Activated CD8-positive, alpha-beta memory T cell treated with anti-CD3 and anti-CD28 coated beads, Interleukin-2, amount 50 U/mL, for 4 hours (primary cell): Measurements from ENCODE around the gene LRRC72.
"Not testable (repeated sequence)": the region's sequence is repeated elsewhere in the genome, so short reads cannot be mapped to it uniquely, and the experiment has no call there.

Experiments used
- DNase-seq: peaks from one replicate; pipeline ENCODE4 v3.0.0-alpha.2; 2020

Gene LRRC72

DNA sequence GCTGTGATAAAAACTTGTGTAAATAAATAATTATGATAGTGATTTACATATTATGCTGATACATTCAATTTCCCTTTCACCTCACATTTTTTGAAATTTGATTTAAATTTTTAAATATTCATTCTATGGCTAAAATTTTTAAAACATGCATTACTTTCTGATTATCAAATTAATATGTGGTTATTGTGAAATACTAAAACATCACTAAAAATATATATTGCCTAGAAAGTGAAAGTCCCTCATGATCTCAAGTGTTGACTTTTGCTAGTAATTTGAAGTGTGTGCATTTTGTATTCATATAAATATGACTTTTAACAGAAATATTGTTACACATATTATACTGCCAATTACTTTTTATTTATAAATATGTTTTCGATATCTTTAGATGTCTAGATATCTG lies 3.1 kb downstream of the LRRC72 start:
- no peak for DNase-seq

DNA sequence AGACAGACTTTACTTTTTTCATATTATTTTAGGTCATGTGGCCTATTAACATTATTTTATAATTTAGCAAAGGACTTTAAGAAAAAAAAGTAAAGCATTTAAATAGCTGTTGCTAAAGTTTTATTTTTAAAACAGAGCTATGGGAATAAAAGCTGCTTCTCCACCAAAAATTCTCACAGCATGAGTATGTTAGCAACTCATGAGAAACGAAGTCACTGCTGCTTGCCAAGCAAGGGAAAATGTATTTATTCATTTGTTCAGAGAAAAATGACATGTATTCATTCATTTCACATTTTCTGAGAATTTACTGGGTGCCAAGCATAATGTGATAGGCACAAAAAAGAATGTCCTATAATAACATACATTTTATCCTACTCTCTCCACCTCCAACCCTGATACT lies 5.1 kb downstream of the LRRC72 start:
- no peak for DNase-seq

DNA sequence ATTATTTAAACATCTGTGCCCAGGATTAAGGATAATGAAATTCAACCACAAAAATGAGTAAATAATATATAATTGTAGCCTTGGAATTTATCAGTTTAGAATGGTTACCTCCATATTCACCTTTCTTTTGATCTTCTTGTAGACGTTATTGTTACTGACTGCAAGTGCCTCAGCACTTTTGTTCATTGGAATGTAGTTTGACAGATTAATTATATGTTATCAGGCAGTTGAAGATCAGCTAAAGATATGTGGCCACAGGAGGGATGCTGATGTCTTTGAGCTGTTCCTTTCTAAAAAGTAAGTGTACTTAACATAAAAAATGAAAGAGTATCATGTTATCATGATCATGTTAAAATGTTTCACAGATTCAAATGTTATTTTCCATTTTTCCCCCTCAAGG lies 5.6 kb downstream of the LRRC72 start:
- no peak for DNase-seq

DNA sequence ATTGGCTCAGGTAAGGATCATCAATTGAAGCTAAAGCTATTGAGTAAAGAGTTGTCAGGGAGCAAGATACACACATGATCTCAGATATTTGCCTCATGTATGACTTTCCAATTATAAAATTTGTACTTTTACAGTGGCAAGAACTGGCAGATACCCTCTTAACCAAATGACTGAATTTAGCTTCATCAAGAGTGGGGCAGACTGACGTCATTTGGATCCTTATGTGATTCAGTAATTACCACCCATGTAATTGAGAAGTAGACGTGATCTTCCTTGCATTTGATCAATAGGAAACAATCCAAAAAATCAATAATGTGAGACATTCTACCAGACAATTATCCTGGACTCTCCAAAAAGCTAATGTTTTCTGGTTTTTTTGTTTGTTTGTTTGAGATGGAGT lies 8.9 kb downstream of the LRRC72 start:
- DNase-seq: no peak

DNA sequence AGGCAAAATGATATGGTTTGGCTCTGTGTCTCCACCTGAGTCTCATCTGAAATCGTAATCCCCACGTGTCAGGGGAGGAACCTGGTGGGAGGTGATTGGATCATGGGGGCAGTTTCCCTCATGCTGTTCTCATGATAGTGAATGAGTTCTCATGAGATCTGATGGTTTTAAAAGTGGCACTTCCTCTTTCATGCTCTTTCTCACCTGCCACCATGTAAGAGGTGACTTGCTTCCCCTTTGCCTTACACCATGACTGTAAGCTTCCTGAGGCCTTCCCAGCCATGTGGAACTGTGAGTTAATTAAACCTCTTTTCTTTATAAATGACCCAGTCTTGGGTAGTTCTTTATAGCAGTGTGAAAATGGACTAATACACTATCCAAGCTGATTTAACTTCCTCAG lies 13.9 kb downstream of the LRRC72 start:
- DNase-seq: not testable (repeated sequence)

DNA sequence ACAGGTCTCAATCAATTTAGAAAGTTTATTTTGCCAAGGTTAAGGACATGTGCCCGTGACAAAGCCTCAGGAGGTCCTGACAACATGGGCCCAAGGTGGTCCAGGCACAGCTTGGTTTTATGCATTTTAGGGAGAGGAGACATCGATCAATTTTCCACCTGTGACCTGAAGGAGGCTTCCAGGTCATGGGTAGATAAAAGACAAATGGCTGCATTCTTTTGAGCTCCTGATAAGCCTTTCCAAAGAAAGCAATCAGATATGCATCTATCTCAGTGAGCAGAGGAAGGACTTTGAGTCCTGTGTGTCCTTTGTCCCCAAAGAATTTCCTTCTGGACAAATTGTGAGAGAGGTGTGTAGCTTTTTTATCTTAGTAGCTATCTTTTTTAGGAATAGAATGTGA lies 15.8 kb downstream of the LRRC72 start:
- DNase-seq: no peak

DNA sequence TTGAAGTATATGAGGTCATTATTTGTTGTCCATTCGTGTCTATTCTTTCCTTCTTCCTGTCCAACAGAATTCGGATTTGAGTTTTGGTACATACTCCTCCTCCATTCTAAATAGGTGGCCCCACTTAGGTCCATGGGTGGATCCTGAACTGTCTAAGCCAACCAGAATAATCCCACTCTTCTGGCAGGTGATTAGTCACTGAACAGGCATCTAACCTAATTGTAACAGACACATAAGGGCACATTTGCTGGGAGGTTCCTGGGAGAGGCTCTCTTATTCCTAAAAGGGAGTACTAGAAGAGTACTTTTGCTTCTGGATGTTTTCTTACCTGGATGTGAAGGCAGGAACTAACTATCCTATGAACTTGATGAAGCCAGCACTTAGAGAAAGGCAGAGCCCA lies 16.8 kb downstream of the LRRC72 start:
- no peak for DNase-seq

DNA sequence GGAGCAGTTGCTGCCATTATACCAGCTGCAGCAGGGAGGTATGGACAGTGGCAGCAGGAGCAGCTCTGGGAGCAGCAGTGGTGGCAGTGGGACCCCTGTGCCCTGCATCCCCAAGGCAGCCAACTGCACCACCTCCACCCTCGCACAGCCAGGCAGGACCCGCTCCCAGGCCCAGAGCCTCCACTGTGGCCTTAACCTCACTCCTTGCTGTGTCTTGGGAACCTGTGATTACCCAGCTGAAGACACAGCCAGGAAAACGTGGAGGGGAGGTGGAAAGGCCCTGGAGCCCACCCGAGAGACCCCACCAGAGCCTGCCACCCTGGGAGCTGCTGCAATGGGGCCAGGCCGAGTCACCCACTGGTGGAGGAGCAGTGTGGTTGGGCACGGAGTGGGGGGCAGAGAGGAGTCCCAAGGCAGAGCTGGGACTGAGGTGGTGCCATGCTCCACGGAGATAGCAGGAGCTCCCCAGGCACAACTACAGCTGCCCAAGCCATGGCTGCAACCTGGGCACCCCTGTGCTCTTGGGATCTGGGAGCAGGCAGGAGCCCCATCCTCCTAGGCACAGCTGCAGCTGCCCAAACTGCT lies 20.4 kb downstream of the LRRC72 start:
- DNase-seq: no peak

DNA sequence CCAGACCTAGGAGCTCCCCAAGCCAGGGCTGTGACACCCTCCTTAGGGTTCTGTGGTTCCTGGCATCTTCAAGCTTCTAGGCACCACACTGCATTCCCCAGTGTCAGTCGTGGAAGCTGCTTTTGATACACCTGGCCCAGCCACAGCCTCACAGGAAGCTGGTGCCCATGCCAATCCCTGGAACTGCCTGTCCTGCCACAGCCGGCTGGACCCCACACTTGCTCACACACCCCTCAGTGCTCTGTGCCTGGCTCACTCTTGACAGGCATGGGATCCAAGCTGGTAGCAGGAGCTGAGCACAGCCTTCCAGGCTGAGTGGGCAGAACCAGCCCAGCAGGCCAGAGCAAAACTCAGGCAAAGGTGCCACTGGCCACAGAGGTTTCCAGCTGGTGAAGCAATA lies 21.8 kb downstream of the LRRC72 start:
- DNase-seq: no peak

DNA sequence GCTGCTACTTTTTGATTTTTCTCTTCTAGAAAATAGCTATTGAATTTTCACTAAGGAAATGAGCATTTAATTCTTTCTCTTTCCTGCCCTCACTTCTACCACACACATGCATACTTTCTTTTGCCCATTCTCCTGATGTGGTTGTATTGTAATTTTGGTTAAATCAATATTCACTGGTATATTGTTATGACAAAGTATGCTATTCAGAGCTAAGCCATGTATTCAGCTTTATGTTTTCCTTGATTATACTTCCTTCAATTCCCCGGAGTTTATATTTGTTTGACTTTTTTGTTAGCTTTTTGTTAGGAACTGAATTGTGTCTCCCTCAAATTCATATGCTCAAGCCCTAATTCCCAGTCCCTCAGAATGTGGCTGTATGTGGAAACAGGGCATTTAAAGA lies 24.0 kb downstream of the LRRC72 start:
- no peak for DNase-seq

DNA sequence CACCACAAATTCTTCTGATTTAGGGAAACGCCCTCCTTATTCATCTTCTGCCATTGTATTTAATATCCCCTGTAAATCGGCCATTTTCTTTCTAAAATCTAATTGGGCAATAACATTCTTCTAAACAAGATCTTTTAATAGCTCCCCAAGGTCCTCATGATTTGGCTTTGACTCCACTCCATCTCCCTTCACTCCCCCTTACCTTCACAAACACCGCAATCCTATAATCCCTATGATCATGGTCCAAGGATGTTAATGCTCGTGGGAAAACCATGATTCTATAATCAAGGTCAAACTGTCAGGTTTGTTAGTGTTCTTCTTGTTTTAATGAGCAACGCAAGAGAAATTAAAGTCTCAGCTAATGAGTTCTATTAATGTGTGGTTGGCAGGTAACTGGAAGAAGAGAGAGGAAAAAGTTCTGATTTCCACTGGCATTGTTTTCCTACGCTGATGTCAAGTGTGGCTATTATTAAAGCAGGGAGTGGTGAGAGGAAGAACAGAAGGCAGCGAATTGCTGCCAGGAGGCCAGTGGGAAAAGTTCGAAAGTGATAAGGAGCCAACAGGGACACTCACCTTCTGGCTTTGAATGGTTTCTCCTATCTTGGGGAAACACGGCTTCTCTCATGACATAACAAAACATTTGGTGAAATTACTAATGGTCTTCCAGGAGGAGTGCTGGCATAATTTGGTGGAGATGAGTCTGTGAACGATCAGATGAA lies 28.1 kb downstream of the LRRC72 start:
- no peak for DNase-seq

DNA sequence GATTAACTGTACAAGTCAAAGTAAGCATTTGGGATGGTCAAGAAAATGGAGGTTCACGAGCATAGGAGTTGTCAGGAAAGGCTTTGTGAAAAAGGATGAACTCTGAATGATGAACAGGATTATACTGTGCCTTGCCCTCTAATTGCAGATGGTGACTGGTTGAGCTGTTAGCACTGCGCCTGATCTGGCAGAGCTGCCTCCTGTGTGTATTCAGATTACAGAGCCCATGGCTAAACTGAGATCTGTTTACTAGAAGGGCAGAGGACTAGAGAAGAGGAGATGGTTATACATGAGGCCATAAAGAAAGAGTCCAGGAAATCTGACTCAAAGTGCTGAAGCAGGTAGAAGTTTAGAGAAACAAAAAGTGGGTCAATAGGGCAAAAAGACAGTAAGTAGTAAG lies 29.7 kb downstream of the LRRC72 start:
- no peak for DNase-seq

DNA sequence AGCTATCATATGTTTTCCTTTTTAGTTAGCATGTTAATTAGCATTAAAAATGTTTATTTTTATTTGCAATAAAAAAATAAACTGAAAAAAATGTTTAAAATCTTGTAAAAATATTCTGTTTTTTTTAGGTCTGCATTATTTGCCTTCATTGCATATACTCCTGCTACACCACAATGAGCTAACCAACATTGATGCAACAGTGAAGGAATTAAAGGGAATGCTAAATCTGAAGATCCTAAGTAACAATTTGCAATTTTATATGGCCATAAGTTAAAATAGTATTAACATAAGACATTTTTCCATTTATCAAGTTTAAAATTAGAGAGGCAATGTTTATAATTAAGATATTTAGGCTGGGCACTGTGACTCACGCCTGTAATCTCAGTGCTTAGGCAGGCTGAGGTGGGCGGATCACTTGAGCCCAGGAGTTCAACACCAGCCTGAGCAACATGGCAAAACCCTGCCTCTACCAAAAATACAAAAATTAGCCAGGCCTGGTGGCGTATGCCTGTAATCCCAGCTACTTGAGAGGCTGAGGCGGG lies 32.2 kb downstream of the LRRC72 start:
- no peak for DNase-seq

DNA sequence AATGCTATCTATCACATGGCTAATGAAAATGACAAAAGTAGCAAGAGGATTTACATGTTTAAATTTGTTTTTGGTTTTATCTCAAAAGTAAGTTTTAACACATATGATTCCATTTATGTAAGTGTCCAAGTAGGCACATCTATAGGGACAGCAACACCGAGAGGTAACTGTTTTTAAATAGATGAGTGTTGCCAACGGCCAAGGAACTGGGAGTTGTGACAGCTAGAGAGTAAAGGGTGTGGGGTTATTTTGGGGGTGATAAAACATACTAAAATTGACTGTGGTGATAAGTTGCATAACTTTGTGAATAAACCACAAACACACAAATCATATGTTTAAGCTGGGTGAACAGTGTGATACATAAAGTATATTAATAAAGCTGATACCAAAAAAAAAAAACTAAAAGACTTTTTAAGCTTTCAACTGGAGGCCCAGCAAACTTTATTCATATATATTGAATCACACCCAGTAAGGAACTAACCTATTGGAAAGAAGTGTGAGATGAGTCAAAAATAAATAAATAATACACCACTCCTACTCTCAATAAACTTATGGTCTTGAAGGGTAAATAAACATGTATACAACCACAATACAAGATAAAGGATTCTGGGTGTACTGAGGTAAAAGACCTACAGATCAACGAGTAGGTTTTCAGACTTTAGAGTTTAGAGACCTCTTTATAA lies 33.0 kb downstream of the LRRC72 start:
- no peak for DNase-seq

DNA sequence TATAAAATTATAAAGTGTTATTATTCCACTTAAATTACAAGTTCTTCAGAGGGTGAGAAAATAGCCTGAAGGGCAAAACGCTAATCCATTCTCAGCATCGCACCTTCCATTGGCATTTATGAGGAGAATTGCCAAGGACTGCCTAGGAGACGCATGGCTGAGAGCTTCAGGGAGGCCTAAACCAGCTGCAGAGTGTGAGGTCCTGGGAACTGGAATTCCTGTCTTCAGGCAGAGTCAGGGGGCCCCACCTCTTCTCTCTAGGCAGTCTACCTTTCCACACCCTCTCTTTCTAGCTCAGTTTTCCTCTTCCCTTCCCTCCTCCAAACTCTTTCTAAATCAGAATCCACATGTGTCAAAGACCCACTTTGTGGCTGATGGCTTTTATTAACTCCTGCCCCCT lies 35.3 kb downstream of the LRRC72 start:
- DNase-seq: no peak

DNA sequence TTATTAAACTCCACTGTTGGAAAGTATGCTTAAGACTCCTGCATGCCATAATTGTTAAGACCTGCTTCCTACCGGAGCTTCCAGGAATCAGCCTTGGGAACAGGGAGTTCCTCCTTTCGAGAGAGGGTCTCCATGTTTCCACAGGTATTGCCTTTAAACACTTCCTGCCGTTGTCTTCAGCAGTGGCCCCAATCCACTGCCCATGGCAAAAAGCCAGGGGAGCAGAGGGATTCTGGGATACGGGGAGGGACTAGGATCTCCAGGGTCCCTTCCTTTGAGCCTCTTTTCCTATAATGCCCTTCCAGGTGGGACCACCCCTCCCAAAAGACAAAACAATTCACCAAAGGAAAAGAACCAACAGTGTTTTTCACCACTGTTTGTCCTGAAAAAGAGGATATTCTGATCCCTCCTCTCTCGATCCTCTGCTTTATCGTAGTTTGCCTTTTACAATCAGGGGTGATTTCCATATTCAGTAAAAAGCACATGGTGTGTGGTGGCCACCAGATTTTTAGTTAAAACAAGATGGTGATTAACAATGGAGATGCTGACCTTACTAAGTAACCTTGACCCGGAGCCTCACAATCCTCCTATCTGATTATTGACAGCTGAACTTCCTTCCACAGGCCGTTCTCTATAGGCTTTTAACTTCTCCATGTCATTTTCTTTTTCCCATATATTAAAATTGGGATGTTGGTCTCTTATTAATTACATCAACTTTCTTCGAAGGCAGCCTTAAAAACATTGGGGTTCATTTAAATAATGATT lies 36.0 kb downstream of the LRRC72 start:
- no peak for DNase-seq

DNA sequence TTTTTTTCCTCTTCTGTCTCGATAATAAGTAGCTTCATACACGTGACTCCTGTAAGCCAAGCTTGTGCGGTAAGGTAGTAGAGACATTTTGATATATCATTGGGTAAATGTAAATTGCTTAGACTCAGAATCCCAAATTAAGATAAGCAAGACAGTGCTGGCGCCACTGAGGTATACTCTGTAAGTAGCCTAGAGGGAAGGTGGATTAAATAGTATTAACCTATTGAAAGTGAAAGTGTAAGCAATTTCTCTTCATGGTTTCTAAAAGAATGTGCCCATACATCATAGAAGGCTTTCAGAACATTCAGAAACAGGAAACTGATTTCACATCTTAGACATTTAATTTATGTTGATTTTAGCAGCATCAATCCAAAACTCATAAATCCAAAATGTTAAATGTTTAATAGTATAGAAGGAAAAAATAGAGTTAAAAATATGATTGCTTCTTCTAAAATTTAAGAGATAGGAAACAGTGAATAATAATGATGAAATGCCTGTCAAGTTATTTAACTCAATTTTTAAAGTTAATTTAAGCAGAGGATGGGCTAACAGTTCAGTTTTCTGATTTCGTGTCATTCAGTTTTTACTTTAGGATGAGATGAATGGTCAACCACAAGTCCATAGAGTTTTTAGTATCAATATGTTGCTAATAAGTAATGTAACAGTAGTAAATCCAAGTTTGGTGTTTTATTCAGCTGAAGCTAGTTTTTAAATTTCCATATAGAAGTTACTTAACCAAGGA lies 36.8 kb downstream of the LRRC72 start:
- DNase-seq: no peak

DNA sequence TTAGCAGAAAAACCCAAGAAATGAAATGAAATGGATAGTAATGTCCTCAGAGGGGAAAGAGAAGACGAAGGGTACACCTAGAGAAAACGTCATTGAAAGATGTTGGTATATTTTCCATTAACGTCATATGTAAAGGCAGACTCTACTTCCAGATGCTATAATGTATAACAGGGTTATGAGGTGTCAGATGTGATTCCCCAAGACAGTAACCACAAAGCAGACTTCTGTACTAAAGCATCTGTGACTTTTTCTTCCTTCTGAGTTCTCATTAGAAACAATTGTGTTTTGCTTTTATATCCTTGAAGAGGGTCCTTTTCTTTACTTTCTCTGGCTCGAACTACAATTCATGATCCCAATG lies 37.4 kb downstream of the LRRC72 start:
- DNase-seq: no peak

DNA sequence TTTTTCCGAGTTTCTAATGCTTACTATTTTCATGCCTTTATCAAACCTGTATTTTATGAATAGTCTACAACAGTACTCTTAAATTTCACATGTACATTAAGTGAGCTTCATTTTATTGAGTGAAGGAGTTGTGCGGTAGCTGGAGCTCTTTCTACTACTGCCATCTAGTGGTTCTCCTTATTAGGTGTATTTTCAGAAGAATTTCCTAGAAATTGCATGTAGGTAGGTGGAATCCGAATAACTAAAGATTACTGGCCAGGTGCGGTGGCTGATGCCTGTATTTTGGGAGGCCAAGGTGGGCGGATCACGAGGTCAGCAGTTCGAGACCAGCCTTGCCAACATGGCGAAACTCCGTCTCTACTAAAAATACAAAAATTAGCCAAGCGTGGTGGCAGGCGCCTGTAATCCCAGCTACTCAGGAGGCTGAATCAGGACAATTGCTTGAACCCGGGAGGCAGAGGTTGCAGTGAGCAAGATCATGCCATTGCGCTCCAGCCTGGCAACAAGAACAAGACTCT lies 38.3 kb downstream of the LRRC72 start:
- no peak for DNase-seq

DNA sequence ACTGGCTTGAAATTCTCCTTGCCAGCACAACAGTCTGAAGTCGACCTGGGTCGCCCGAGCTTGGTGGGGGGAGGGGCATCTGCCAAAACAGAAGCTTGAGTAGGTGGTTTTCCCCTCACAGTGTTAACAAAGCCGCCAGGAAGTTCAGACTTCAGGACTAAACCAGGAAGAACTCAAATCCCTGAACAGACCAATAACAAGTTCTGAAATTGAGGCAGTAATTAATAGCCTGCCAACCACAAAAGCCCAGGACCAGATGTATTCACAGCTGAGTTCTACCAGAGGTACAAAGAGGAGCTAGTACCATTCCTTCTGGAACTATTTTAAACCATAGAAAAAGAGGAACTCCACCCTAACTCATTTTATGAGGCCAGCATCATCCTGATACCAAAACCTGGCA lies 45.3 kb downstream of the LRRC72 start:
- no peak for DNase-seq

DNA sequence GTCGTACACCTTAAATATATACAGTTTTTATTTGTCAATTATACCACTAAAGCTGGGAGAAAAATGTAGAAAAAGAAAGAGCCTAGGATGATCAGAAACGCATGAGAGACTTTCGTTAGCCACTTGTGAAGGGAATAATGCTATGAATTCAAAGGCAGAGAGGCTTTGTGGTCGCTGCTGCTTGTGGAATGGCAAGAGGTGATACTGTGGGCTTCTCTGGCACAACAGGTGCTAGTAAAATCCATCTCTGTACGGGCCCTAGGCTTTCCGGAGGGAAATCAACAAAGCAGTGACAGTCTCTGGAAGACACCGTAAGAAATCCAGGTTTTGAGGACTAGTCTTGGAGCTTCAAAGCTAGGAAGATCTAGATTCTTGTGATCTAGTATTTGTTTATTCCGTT lies 52.6 kb downstream of the LRRC72 start:
- no peak for DNase-seq

DNA sequence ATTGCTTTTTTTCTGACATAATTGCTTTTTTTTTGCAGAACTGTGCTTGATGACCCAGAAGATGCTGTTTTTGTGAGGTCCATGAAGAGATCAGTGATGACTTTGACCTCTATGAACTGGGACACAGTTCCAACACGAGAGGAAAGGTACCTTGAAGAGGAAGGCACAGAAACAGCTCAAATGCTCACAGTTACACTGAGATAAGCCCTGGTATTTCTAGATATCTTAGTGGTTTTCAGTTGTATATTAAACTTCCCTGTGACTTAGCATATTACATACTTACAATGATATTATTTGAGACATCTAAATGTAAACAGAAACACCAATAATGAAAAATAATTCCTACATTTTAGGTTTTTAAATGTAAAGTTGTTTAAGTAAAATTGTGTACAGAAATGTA lies 54.7 kb downstream of the LRRC72 start:
- DNase-seq: no peak

DNA sequence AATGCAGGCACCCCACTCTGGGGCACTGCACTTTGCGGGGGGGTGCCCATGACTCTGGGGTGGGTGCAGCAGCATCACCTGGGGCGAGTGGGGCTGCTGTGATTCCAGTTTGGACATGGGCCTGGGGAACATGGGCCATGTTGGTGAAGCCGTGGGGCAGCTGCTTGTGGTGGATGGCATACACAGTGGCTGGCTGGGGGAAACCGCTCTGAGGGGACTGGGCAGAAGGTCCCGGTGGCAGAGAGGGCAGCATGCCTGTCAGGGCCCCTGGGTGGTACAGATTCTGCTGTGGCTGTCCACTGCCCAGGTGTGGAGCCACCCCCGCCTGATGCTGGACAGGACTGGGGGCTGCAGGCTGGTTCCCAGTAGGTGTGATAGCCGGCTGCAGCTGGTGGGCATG lies 57.2 kb downstream of the LRRC72 start:
- no peak for DNase-seq
